Naive thymus-derived CD8-positive, alpha-beta T cell (primary cell): Measurements from ENCODE around the gene MYO19. TPM values are rescaled to one million over a fixed set of nuclear protein-coding genes. Genes with fewer than 3 reads are reported as not detected.
"Not testable (repeated sequence)": the region's sequence is repeated elsewhere in the genome, so short reads cannot be mapped to it uniquely, and the experiment has no call there.

ENCODE experiments used
- ATAC-seq, 2 donors: fragments of 150-1000 bp; cut with Tn5 transposase in 1 of 2; sonication (Bioruptor Pico), chemical (Tn5 transposase) in 1 of 2; 1 replicate in 1 of 2; 2 replicates in 1 of 2; pipeline ENCODE4 v1.10.0; 2021; ENCODE audit warnings: mild to moderate bottlenecking in 2 of 2, moderate library complexity in 2 of 2
- POLR2A ChIA-PET: fragments of 350-600 bp; sonication (Branson Sonifier 250); formaldehyde crosslinking; loops from one replicate; lab custom pipeline; 2021; ENCODE audit warnings: antibody characterized with exemption; lab: Charles Lee
- DNase-seq, 10 donors: peaks; one replicate each; pipeline versions ENCODE4 v3.0.0 to v3.0.0-alpha.2; 2020 to 2022
- H3K27ac Mint-ChIP-seq, 10 donors: one replicate each; pipeline ENCODE4 v1.8.0; 2020 to 2022; ENCODE audit warnings: mild to moderate bottlenecking in 10 of 10, mixed read lengths in 10 of 10, moderate library complexity in 4 of 10, inconsistent platforms in 1 of 10
- H3K27me3 Mint-ChIP-seq, 5 donors: one replicate each; pipeline ENCODE4 v1.8.0; 2021 to 2022; ENCODE audit warnings: mixed read lengths in 5 of 5
- H3K36me3 Mint-ChIP-seq, 3 donors: one replicate each; pipeline ENCODE4 v1.8.0; 2020 to 2022; ENCODE audit warnings: mixed read lengths in 3 of 3, mild to moderate bottlenecking in 2 of 3, inconsistent platforms in 1 of 3
- H3K4me1 Mint-ChIP-seq, 4 donors: one replicate each; pipeline ENCODE4 v1.8.0; 2021 to 2022; ENCODE audit warnings: mixed read lengths in 4 of 4
- H3K4me3 Mint-ChIP-seq, 10 donors: one replicate each; pipeline ENCODE4 v1.8.0; 2020 to 2022; ENCODE audit warnings: mild to moderate bottlenecking in 10 of 10, mixed read lengths in 10 of 10, moderate library complexity in 6 of 10, inconsistent platforms in 1 of 10
- H3K9me3 Mint-ChIP-seq, 9 donors: one replicate each; pipeline ENCODE4 v1.8.0; 2020 to 2022; ENCODE audit warnings: mixed read lengths in 9 of 9, mild to moderate bottlenecking in 3 of 9, inconsistent platforms in 1 of 9, moderate library complexity in 1 of 9
- polyA plus RNA-seq, 3 donors: library from polyadenylated mRNA; unstranded; fragments of 300-500 nt; fragmentation: Illumina TruSeq; gene quantifications; one replicate each; pipeline ENCODE4 v1.2.3, GENCODE V29; 2021
- total RNA-seq, 8 experiments: library from RNA in 2 of 8; stranded (reverse) in 2 of 8; gene quantifications; one replicate each; pipeline ENCODE4 v1.2.3 and lab custom pipeline; 2021 to 2026

The MYO19 gene
- total and polyA plus RNA-seq, 5 experiments from 2014 or later: 2.3 to 74.2 (median 4.6) TPM

GRCh38 chr17:36457701-36458100, 77.0 kb downstream of the MYO19 start:
- H3K4me3 Mint-ChIP-seq, H3K27ac Mint-ChIP-seq, POLR2A ChIA-PET, H3K36me3 Mint-ChIP-seq, H3K4me1 Mint-ChIP-seq, DNase-seq, ATAC-seq, H3K9me3 Mint-ChIP-seq: not testable (repeated sequence)
- peaks cover 8 to 47% (median 18%) of the 10 kb centered on the region in 5 donors for H3K27me3 Mint-ChIP-seq

- H3K4me1 Mint-ChIP-seq, H3K36me3 Mint-ChIP-seq, DNase-seq, ATAC-seq, H3K9me3 Mint-ChIP-seq, H3K4me3 Mint-ChIP-seq, H3K27ac Mint-ChIP-seq, POLR2A ChIA-PET: not testable (repeated sequence)
- peaks cover 0 to 15% (median 0%) of the 10 kb centered on the region in 5 donors for H3K27me3 Mint-ChIP-seq
These were observed 81.8 kb downstream of the MYO19 start for GRCh38 chr17:36452888-36453287.

- ATAC-seq, H3K9me3 Mint-ChIP-seq, DNase-seq, H3K4me3 Mint-ChIP-seq, H3K36me3 Mint-ChIP-seq, POLR2A ChIA-PET, H3K27ac Mint-ChIP-seq, H3K4me1 Mint-ChIP-seq, H3K27me3 Mint-ChIP-seq: not testable (repeated sequence)
These were observed 84.7 kb downstream of the MYO19 start for GRCh38 chr17:36449997-36450396.

Other genes starting within 250 kb of the MYO19 start
- not detected for gene TBC1D3G, start 211.0 kb downstream of the MYO19 start, total RNA-seq
- gene TBC1D3G, start 211.0 kb downstream of the MYO19 start, polyA plus RNA-seq: not detected
- not detected for gene TBC1D3H, start 146.4 kb downstream of the MYO19 start, total RNA-seq
- not detected for gene TBC1D3H, start 146.4 kb downstream of the MYO19 start, polyA plus RNA-seq
- gene ZNHIT3, start 48.2 kb downstream of the MYO19 start, total RNA-seq: 10 to 100 TPM; 70.0 to 71.6 TPM
- 10 to 100 TPM; 89.1 to 98.8 (median 91.2) TPM for gene ZNHIT3, start 48.2 kb downstream of the MYO19 start, polyA plus RNA-seq
- 10 to 100 TPM in 1 of 2 experiments, 1 to 10 TPM in 1; 9.5 to 11.4 TPM for gene PIGW, start 119 bp upstream of the MYO19 start, total RNA-seq
- 10 to 100 TPM; 10.2 to 14.9 (median 11.2) TPM for gene PIGW, start 119 bp upstream of the MYO19 start, polyA plus RNA-seq
- 100 to 1,000 TPM; 160 to 164 TPM for gene GGNBP2, start 10.1 kb upstream of the MYO19 start, total RNA-seq
- 100 to 1,000 TPM in 1 of 3 donors, 10 to 100 TPM in 2; 69.1 to 104 (median 76.2) TPM for gene GGNBP2, start 10.1 kb upstream of the MYO19 start, polyA plus RNA-seq
- 1 to 10 TPM; 8.3 to 9.1 TPM for gene DHRS11, start 57.0 kb upstream of the MYO19 start, total RNA-seq
- gene DHRS11, start 57.0 kb upstream of the MYO19 start, polyA plus RNA-seq: 1 to 10 TPM; 3.8 to 5.5 (median 4.6) TPM
- 10 to 100 TPM; 12.4 to 12.7 TPM for gene MRM1, start 66.7 kb upstream of the MYO19 start, total RNA-seq
- 10 to 100 TPM in 1 of 3 donors, 1 to 10 TPM in 2; 3.2 to 11.1 (median 6.8) TPM for gene MRM1, start 66.7 kb upstream of the MYO19 start, polyA plus RNA-seq